ENCODE measurements around the gene EHBP1L1.

The EHBP1L1 gene

GRCh38 chr11:65611758-65612603, 36.1 kb downstream of the EHBP1L1 start:
- no peak for DNase-seq (ENCODE audit: low spot score)
- TF ChIP-seq CTCF (IDR thresholded peaks at IDR 0.05; ENCODE audit: extremely low read depth, missing control alignments), result no peak

GRCh38 chr11:65612691-65613090, 36.8 kb downstream of the EHBP1L1 start:
- TF ChIP-seq CTCF (IDR thresholded peaks at IDR 0.05; ENCODE audit: extremely low read depth, missing control alignments), result no peak
- no peak for DNase-seq (ENCODE audit: low spot score)

GRCh38 chr11:65613091-65613928, 37.5 kb downstream of the EHBP1L1 start:
- no peak for DNase-seq (ENCODE audit: low spot score)
- no peak for TF ChIP-seq CTCF (IDR thresholded peaks at IDR 0.05; ENCODE audit: extremely low read depth, missing control alignments)

GRCh38 chr11:65615229-65615949, 39.5 kb downstream of the EHBP1L1 start, which contains the start of gene PCNX3:
Gene PCNX3, plus strand, starts transcription at chr11:65615776. Its CDS starts 536 bp downstream, at chr11:65616312.
- peak; percentile 100 for DNase-seq (ENCODE audit: low spot score)
- TF ChIP-seq CTCF (IDR thresholded peaks at IDR 0.05; ENCODE audit: extremely low read depth, missing control alignments), result no peak

GRCh38 chr11:65615950-65616574, 40.2 kb downstream of the EHBP1L1 start:
- DNase-seq (ENCODE audit: low spot score), result peak; percentile 87
- no peak for TF ChIP-seq CTCF (IDR thresholded peaks at IDR 0.05; ENCODE audit: extremely low read depth, missing control alignments)

- no peak for TF ChIP-seq CTCF (IDR thresholded peaks at IDR 0.05; ENCODE audit: extremely low read depth, missing control alignments)
- DNase-seq (ENCODE audit: low spot score), result no peak
Observed at GRCh38 chr11:65616575-65617001, 40.7 kb downstream of the EHBP1L1 start.
